AG09309 (cell line): ENCODE measurements around the gene ARHGEF17.

Experiments used
- DNase-seq: peaks from one replicate; pipeline ENCODE4 v3.0.0-alpha.2; 2010; ENCODE audit warnings: low read depth
- H3K4me3 ChIP-seq: 2 replicates; pipeline ENCODE4 v1.5.1; 2011; ENCODE audit warnings: mild to moderate bottlenecking, low read depth, low read length, moderate library complexity; ENCODE audit not compliant: control insufficient read depth
- CTCF ChIP-seq: IDR thresholded peaks from 2 replicates; pipeline ENCODE4 v1.5.1; 2011; ENCODE audit warnings: mild to moderate bottlenecking, low read depth, low read length, inconsistent platforms; ENCODE audit not compliant: insufficient read depth, control insufficient read depth; ENCODE audit errors: missing control alignments

Gene ARHGEF17

DNA sequence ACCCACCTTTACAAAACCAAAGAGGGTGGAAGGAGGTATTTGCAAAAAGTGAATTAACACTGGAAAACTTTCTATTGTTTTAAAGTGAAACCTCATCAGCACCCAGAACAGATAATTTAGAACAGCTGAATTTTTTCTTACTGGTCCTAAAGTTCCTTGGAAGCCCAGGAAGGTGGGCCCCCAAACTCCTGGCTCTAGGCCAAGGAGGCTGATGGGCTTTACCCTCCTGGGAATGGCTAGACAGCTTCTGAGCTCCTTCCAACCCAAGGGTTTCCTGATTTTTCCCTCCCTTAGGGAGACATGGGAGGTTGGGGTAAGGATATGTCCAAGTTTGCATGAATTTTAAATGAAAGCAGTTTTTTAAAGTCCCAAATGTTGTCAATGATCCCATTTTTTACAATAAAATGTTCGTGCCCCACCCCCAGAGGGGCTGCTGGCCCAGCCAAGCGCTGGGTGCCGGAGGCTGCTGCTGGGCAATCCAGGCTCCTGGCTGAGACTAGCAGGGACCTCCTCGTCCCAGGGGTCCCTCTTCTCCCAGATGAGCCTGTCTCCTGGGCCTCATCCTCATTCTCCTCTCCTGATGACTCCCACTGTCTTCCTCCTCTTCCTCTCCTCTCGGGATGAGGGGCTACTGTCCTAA is 96.5 kb downstream of the ARHGEF17 start:
- DNase-seq: no peak
- no peak for TF ChIP-seq CTCF
- no peak overlapping the region for H3K4me3 ChIP-seq

- H3K4me3 ChIP-seq: no peak overlapping the region
- DNase-seq: no peak
- TF ChIP-seq CTCF: no peak
Observed at GRCh38 chr11:73405146-73405510, 97.1 kb downstream of the ARHGEF17 start.

GRCh38 chr11:73406131-73406530 is 98.1 kb downstream of the ARHGEF17 start:
- no peak for TF ChIP-seq CTCF
- no peak for DNase-seq
- H3K4me3 ChIP-seq: no peak overlapping the region

DNA sequence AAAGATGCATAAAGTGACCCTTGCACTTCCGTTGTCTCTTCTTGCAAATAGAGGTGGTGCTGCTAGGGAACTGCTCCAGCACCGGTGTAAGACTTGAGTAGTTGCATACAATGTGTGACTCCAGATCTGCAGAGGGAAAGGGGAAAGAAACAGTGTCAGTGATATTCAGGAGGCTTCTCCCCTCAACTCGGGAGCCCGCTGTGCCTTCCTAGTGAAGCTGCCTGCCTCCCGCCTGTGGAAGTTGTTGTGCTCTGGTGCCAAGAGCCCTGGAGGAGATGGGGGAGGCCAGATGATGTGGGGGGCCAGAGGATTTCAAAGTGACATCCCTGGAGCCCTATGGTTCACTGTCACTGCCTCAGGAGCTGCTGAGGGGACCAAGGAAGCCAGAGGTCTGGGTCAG is 98.5 kb downstream of the ARHGEF17 start:
- H3K4me3 ChIP-seq: no peak overlapping the region
- no peak for DNase-seq
- no peak for TF ChIP-seq CTCF

DNA sequence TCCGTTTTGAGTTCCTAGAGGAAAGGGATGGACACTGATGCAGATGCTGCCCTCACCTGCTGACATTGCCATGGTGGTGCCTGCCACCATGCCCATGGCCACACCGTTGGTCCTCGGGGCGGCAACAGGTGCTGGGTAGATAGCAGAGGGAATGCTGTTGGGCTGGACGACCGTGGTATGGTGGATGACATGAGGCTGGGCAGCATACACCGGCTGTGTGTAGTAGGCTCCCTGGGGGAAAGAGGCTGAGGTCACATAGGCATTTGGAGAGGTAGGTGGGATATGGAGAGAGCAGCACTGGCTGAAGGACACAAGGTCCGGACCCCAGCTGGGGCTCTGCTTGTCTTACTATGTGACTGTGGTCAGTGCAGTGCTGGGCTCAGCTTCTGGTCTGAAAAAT is 101.4 kb downstream of the ARHGEF17 start:
- no peak for TF ChIP-seq CTCF

DNA sequence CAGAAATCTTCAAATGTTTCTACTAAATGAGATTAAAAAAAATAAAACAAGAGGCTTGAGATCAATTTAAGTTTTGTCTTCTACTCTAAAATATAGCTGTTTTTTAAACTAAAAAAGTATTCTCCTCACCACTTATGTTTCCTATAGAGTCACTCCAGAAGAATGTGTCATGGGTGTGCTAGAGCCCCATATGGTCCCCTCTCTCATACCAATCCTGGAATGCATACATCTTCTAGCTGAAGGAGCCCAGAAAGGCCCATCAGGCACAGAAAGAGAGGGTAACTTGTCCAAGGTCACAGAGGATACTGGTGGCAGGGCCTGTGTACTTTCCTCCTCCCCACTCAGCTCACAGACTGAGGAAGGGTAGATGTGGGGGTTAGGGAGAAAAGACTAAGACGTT is 102.6 kb downstream of the ARHGEF17 start:
- no peak for TF ChIP-seq CTCF

More for the DNA sequence above, 101.4 kb downstream of the ARHGEF17 start:
- no peak for DNase-seq
- no peak overlapping the region for H3K4me3 ChIP-seq

GRCh38 chr11:73411031-73411430 is 103.0 kb downstream of the ARHGEF17 start:
- no peak for DNase-seq
- TF ChIP-seq CTCF: no peak
- no peak overlapping the region for H3K4me3 ChIP-seq

More for the DNA sequence above, 102.6 kb downstream of the ARHGEF17 start:
- DNase-seq: no peak
- no peak overlapping the region for H3K4me3 ChIP-seq
